GM19455 (cell line): ENCODE measurements around the gene UMPS.
A peak's percentile ranks its signal among the peaks of the same experiment; 100 is the strongest.

Experiments used
- ATAC-seq: cut with Tn5 transposase; IDR thresholded peaks from one replicate; pipeline ENCODE4 v1.9.1; 2021; ENCODE audit not compliant: unreplicated experiment

Gene UMPS

GRCh38 chr3:124730129-124730940 lies at the start of gene UMPS:
Gene UMPS (plus strand): TSS chr3:124730452. CDS start chr3:124730472, 20 bp downstream.
- peak; percentile 96 for ATAC-seq

GRCh38 chr3:124680521-124680920 lies 49.7 kb upstream of the UMPS start:
- ATAC-seq, result no peak

GRCh38 chr3:124682263-124682662 lies 48.0 kb upstream of the UMPS start:
- no peak for ATAC-seq

DNA sequence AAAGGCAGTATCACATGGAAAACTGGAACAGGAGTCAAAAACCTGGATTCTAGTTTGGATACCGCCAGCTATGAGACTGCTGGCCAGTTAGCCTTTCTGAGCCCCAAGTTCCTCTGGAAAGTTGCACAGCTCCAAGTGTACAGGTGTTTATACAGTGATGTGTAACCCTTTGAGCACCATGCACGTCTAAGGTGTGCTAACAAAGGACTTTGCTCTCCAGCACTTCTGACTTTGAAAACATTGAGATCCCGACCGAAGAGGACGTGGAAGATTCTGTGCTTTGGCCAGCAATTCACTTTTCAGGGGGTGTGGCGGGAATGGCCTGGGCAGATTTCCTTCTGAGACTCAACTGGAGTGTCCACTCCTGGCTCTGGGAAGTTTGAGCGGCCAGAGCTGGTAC lies 45.8 kb upstream of the UMPS start:
- no peak for ATAC-seq

- no peak for ATAC-seq
Observed at GRCh38 chr3:124685067-124685466, 45.2 kb upstream of the UMPS start.

DNA sequence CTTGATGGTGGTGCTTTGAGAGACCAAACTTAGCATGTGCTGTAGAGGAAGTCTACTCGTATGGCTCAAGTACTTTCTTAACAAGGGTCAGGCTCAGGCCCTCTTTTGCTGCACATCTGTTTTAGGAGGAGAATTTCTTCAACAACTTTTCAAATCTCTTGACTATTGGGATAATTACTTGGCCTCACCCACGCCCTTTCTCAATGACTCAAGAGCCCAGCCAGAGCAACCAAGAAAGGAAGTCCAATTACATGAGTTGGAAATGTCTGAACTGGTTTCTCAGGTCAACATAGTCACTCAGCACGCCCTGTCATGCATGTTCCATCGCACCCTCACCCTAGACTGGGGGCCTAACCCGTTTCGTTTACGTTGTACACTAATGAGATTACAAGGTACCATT lies 44.8 kb upstream of the UMPS start:
- ATAC-seq, result no peak

- no peak for ATAC-seq
Observed at GRCh38 chr3:124686028-124686670, 44.1 kb upstream of the UMPS start.

DNA sequence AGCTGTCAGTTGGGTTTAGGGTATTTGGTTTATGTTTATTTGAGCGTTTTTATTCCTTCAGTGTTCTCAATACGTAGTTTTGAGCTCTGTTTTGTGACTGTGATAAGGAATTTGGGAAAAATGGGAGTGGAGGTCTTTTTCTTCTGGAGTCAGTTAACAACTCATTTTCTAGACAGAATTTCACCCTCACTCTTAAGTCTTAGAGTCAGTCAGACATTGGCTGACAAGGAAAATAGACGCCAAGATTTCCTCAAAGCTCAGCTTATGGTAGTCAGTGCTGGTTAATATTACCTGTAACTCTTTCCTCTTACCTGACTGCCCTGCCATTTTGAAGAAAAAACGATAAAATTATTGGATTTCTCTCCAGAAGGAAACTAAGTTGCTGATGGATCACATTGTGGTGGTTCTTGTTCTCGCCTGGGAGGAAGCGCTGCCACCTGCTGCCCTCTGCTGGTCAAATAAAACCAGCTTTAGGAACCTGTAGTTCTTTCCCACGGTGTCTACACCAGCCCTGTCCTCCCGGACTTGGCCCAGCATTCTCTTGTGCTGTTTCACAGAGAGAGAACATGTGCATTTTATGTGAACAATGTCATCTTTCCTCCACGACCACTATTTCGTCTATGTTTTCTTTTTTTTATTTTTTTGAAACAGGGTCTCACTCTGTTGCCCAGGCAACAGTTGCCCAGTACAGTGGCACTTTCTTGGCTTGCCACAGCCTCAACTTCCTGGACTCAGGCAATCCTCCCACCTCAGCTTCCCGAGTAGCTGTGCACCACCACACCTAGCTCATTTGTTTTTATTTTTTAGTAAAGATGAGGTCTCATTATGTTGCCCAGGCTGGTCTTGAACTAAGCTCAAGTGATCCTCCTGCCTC lies 41.4 kb upstream of the UMPS start:
- no peak for ATAC-seq

DNA sequence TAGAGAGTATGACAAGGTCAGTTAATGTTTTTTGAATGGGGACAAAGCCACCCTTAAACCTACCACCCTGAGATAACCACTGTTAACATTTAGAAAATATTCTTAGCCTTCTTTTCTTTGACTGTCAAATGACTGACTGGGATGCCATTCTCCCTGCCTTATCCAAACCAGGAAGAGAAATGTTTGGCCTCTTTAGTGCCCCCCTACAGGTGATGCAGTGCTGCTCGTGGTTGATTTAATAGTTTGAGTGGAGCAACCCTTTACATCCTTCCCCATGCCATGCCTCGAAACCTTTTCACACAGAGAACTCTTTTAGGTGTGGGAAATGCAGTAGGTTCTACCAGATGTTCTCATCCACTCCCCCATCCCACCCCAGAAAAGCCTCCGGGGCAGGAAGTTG lies 38.7 kb upstream of the UMPS start:
- no peak for ATAC-seq

DNA sequence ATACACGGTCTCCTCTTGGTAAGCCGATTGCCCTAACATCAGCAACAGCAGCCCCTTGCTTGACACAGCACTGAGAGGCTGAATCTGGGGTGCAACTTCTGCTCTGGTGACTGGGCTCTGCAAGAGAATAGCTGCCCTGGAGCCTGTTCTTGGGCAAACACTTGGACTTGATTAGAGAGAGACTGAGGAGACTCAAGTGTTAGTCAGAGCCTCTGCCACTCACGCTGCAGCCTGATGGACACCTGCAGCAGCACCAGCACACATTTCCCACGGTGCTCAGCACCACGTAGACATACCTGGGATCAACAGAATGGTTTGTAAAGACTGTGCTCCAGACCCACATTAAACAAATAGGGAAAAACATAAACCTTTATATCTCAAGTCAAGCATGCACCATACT lies 35.8 kb upstream of the UMPS start:
- ATAC-seq, result no peak

- no peak for ATAC-seq
Observed at GRCh38 chr3:124695369-124695768, 34.9 kb upstream of the UMPS start.

DNA sequence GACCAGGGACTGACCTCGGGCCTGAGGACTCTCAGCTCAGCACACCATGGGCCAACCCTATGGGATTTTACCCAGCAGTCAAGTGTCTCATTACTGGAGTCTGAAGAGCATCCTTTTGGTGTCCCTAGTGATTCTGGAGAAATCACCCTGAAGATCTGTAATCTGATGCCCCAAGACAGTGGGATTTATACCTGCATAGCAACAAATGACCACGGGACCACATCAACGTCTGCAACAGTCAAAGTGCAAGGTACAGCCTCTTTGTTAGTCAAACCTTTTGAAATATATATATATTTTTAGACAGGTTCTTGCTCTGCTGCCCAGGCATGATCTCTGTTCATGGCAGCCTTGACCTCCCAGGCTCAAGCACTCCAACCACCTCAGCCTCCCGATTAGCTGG lies 34.2 kb upstream of the UMPS start:
- ATAC-seq, result no peak

DNA sequence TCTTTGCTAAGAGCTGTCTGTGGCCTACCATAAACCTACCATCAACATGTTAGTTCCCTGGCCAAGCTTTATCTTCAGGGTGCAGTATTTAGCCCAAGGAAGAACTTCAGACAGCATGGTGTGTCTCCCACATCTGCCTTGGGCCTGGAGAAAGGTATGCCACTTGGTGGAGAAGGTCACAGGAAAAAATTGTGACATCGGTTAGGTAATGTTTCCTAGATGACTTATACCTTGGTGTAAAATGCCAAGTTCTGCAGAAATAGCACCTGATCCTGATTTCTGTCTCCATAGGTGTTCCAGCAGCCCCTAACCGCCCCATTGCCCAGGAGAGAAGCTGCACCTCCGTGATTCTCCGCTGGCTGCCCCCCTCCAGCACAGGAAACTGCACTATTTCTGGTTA lies 33.0 kb upstream of the UMPS start:
- no peak for ATAC-seq

DNA sequence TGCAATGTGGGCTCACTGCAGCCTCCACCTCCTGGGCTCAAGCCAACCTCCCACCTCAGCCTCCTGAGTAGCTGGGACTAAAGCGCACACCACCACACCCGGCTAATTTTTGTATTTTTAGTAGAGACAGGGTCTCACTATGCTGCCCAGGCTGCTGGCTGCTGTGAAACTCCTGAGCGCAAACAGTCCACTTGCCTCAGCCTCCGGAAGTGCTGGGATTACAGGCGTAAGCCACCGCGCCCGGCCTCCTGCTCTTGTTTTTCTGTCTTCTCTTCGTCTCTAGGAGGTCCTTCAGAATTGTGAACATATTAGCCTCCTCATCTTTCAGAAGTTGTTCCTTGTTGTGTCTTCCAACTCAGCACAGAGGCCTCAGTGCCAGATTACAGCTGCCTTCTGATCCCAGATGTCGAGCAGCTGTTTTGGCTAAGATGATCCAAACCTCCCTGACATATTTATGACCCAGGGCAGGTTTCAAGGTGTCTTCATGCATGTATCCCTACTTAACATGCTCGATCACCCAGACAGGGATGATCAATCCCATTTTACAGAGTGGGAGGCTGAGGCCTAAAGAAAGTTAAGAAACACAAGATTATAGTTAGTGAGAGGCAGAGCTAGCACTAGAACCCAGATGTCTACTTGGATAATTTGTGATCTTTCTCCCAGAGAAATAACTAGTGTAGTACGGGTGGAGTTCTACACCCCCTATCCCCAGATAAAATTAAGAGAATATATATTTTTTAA lies 32.1 kb upstream of the UMPS start:
- ATAC-seq, result no peak

DNA sequence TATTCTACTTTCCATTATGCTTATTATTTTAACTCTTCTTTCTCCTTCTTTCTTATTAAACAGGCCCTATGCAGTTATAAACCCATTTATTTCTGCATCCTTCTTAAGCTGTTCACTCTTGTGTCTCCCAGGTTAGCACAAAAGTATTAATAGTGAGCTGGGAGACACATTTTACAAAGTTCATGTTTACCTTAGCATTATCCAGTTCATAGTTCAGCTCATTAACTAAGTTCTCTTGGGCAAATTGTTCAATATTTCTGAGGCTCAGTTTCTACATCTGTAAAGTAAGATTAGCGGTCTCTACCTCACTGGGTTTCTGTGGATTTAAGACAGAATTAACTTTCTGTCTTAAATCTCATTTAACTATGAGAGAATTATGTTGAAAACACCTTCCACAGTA lies 31.2 kb upstream of the UMPS start:
- ATAC-seq, result no peak

DNA sequence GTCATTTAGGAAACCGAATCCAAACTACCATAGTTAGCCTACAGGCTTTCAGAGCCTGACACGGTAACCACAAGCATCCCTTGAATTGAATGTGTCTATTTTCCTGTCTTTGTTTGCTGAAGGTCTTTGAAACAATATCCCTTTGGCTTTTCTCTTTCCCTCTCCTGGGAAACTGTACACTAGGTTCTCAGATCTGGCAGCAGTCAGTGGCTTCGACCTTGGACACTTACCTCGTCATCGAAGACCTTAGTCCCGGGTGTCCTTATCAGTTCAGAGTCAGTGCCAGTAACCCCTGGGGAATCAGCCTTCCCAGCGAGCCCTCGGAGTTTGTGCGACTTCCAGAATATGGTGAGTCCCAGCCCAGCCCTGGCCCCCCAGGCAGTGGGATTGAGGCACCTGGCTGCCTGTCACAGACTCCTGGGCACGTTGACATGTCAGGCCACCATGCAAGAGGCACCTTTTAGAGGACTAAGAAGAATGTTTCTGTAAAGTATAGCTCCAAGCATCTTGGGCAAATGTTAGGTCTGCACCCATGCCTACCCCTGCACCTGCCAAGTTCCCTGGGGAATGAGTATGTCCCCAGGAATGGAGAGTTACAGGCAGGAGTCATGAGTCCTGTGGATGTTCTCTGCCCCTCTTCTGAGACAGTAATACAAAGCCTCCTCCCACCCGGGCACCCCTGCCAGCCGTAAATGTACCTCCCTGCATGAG lies 30.4 kb upstream of the UMPS start:
- no peak for ATAC-seq

GRCh38 chr3:124700880-124701684 lies 29.2 kb upstream of the UMPS start:
- no peak for ATAC-seq

DNA sequence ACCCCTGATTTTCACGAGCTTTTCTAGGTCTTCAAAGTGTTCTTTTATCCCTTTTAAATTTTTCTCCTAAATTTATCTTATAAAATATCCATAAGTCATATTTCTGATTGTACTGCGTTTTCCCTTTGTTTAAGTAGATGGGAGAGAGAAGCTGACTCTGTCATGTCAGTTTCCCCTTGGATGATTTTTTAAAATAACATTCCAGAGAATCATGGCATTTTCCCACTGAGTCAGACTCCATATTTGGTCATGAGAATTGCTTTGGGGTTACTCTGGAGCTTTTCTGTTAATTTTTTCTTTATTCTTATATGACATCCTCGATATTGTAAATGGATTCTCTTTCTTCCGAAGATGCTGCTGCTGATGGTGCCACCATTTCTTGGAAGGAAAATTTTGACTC lies 28.6 kb upstream of the UMPS start:
- ATAC-seq, result no peak

DNA sequence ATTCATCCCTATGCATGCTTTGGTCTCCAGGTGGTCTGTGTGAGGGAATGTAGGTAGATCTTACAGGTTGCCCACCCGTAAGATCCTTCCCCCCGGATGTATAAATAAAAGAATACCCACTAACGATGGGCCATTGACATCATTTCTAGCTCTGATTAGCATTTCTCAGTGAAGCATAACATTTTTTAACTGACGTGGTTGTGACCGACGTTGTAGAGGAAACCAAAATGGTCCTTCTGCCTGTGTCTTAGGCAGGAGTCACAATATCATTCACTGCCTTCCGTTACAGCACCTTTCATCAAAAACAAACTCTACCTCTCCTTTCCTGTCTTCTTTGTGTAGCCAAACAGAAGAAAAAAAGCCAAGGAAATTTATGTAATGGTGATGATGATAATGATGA lies 27.3 kb upstream of the UMPS start:
- no peak for ATAC-seq

DNA sequence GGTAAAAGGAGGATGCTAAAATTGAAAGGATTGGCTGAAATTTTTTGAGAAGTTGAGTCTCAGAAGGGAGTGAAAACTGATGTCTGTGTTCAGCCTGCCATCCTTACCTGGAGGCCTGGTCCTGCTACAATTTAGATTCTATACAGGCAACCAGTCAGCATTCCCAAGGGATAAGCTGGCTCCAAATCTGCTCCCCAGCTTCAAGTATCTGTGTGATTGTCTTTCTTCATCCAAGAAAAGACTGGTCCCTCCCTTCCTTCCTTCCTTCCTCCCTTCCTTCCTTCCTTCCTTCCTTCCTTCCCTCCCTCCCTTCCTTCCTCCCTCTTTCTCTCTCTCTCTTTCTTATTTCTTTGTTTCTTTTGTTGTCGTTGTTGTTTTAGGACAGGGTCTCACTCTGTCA lies 24.7 kb upstream of the UMPS start:
- ATAC-seq, result no peak
